ENCODE measurements around the gene FCER1G.
A peak's percentile ranks its signal among the peaks of the same experiment; 100 is the strongest.

Gene FCER1G

GRCh38 chr1:161215076-161215475 lies at the start of gene FCER1G:
FCER1G (plus strand) TSS chr1:161215295; CDS start chr1:161215322, 27 bp downstream.
- DNase-seq, result no peak

- DNase-seq, result peak; percentile 91 to 95
These were observed 49.1 kb upstream of the FCER1G start, which contains the start of gene PPOX for GRCh38 chr1:161165742-161166668. PPOX (plus strand) TSS chr1:161166426; CDS start chr1:161166848, 422 bp downstream.

- DNase-seq, result peak in 1 of 2 experiments; percentile 25
These were observed 48.2 kb upstream of the FCER1G start for GRCh38 chr1:161166669-161167548.

GRCh38 chr1:161168906-161169305 lies 46.2 kb upstream of the FCER1G start:
- no peak for DNase-seq

- no peak for DNase-seq
These were observed 43.9 kb upstream of the FCER1G start for GRCh38 chr1:161171191-161171590.

- no peak for DNase-seq
These were observed 43.4 kb upstream of the FCER1G start for GRCh38 chr1:161171696-161172095.

GRCh38 chr1:161172349-161172748 lies 42.7 kb upstream of the FCER1G start:
- no peak for DNase-seq

GRCh38 chr1:161172776-161173376 lies 42.2 kb upstream of the FCER1G start:
- no peak for DNase-seq

GRCh38 chr1:161173711-161174110 lies 41.4 kb upstream of the FCER1G start:
- DNase-seq, result no peak

- DNase-seq, result no peak
These were observed 40.2 kb upstream of the FCER1G start for GRCh38 chr1:161174911-161175310.

- DNase-seq, result no peak
These were observed 39.2 kb upstream of the FCER1G start for GRCh38 chr1:161175771-161176453.

GRCh38 chr1:161176468-161177111 lies 38.5 kb upstream of the FCER1G start:
- DNase-seq, result no peak

GRCh38 chr1:161177112-161177935 lies 37.8 kb upstream of the FCER1G start, which contains the start of gene B4GALT3:
B4GALT3 (minus strand) TSS chr1:161177507; CDS start chr1:161176060, 1,447 bp downstream.
- DNase-seq, result peak; percentile 98

GRCh38 chr1:161177936-161178244 lies 37.2 kb upstream of the FCER1G start:
- DNase-seq, result no peak

GRCh38 chr1:161179698-161180097 lies 35.4 kb upstream of the FCER1G start:
- no peak for DNase-seq

GRCh38 chr1:161180639-161181038 lies 34.5 kb upstream of the FCER1G start:
- no peak for DNase-seq

- DNase-seq, result peak; percentile 59 to 73
These were observed 32.9 kb upstream of the FCER1G start for GRCh38 chr1:161182214-161182613.

- DNase-seq, result peak; percentile 68 to 74
These were observed 29.8 kb upstream of the FCER1G start for GRCh38 chr1:161185282-161185682.

GRCh38 chr1:161185732-161186311 lies 29.3 kb upstream of the FCER1G start:
- DNase-seq, result no peak

GRCh38 chr1:161187311-161187710 lies 27.8 kb upstream of the FCER1G start:
- DNase-seq, result no peak

- DNase-seq, result no peak
These were observed 26.7 kb upstream of the FCER1G start for GRCh38 chr1:161188381-161188780.
